ENCODE measurements around the gene LRRC23. TPM values are rescaled to one million over a fixed set of nuclear protein-coding genes. Genes with fewer than 3 reads are reported as not detected.

Gene LRRC23
- total RNA-seq, 1 experiment from 2014 or later, result 5.4 TPM

DNA sequence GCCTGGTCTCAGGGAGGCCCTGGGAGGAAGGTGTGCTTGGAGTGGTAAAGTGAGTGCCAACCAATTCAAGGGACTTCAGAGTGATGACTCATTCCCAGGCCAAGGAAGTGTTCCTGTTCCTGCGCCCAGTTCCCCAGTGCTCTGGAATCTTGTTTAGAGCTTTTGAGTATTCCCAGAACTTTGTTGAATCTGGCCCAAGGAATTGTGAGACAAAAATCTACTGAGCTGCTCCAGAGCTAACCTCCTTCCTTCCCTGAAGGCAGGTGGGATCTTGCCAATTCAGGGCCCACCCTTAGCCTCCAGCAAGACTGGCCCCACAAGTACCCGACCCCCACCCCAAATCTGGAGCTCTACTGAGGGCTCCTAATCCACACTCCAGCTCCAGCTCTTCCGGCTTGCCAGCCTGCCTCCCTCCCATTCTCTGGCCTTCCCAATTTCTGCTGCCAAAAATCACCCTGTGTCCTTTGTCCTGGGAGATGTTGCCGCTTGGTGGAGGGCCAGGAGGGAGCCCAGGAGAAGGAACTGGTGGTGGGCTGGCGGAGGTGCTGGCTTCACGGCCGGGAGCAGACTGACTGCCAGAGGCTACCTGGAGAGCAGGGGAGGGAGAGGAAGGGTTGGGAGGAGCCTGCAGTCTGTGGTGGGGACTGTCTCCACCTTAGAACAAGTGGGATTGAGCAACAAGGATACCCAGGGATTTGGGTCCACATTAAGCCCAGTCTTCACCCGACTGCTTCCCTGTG, 21.1 kb downstream of the LRRC23 start:
- peak; percentile 90 for DNase-seq (ENCODE audit: low read depth)

DNA sequence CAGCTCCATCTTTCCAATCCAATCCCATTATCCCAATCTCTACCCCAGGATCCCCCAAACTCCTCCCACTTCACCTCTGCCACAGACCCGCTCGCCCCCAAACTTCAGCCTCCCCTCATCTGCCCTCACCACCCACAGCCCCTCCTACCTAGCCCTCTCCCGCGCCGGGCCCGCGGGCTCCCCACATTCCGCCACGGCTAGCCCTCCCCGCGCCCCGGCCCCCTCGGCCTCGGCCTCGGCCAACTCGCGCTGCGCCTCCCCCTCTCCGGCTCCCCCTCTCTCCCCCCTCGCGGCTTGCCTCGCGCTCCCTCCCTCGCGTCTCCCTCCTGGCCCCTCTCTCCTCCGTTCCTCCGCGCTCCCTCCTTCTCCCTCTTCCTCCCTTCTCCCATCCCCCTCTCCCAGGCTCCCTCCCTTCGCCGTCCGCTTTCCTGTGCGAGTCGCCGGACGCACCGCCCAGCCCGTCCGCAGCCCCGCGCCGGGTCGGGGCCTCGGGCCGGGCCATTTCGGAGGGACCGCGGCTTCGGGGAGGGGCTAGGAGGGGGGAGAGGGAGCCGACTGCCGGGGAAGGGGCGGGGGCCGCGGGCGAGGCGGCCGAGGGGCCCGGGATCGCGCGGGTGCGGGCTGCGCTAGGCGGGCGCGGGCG, 22.9 kb downstream of the LRRC23 start, which contains the start of gene ATN1:
TSS of gene ATN1 (plus strand) at position 581 of the 643 bp plus-strand sequence. CDS start 6,043 bp downstream, outside the sequence.
- DNase-seq (ENCODE audit: low read depth), result peak; percentile 77

DNA sequence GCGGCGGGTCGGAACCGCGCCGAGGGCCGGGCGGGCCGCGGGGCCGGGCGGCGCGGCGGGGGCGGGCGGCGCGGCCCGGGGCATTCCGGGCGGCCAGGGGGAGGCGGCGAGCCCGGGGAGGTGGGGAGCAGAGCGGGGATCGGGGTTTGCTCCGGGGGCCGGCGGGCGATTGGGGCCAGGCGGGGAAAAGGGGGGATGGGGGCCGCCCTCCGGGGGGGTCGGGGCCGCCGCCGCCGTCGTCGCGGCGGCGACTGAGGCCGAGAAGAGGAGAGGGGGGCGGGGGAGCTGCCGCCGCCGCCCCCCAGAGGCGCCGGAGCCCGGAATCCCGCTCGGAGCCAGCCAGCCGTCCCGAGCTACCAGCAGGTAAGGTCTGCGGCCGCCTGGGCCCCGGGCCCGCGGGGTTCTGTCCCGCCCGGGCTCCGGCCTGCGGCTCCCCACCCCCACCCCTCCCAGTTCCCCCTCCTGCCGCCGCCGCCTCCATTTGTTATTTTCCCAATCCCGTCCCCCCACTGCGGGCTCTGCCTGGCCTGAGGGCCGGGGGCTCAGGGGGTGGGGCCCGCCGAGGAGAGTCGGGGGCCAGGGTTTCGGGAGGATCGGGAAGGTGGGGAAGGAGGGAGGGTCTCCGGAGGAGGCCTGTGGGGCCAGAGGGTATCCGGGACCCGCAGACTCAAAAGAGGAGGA, 23.5 kb downstream of the LRRC23 start:
- DNase-seq (ENCODE audit: low read depth), result no peak

DNA sequence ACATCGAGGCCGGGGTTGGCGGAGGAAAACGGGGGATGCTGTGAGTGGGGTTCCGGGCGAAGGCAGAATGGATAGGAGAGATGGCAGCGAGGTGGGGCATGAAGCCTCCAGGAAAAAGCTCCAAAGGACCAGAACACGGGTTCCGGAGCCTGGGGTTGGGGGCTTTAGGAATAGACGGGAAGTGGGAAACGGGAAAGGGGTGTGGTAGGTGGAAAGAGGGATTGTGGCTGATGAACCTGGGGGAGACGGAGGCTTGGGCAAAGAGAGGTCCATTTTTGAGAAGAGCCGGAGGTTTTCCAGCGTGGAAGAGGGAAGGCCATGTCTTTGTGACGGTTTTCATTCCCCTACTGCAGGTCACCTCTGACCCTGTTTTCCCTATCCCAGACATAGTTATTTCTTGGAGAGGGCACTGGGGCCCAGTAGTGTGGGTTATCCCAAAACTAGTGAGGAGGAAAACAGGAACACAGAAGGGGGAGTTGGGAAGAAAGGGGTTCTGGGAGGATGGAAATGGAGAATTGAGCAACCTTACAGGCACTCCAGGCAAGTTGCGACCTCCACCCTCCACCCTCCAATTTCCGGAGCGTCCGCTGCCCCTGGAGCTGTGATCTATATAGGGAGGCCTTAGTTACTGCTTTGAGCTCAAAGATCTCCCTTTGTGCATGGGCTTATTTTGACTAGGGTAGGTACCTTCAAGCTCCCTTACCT, 24.2 kb downstream of the LRRC23 start:
- DNase-seq (ENCODE audit: low read depth), result no peak

DNA sequence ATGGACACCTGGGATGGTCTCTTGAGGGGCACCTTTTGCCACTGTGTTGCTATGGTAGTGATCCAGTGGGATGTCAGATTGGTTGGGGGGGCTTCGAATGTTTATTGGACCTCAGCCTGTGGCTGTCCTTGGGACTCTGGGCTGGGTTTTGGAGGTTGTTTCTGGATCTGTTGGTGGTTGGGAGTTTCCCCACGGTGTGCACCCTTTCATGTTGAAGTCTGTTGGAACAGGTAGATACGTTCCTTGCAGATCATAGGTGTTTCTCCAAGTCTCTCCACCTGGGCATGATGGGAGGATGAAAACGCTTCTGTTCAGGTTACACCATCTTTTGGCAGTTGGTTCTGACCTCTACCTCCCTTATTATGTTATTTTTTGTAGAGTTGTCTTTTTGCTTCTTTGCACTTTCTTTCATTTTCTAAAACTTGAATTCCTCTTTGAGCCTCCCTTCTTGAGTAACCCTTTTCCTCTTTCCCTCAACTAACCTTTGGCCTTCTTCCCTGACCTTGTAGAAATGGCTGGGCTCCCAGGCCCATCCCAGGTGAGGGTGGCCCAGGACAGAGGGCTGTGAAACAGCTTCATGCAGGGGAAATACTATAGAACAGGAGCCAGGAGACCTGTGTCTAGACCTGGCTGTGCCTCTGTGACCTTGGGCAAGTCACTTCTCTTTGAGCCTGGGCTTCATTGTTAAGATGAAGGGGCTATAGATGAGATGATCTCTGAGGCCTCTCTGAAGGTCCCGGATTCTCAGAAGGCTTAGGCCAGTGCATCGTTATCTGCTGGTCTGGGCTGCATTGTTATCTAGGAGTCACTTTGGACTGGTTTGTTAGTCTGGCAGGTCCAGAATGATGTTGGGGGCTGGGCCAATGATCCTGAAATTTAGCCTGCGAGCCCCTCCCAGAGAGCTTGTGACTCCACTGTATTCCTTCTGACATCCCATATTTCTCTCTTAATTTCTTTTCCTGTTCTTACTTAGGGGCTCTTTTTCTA, 25.1 kb downstream of the LRRC23 start:
- DNase-seq (ENCODE audit: low read depth), result no peak

DNA sequence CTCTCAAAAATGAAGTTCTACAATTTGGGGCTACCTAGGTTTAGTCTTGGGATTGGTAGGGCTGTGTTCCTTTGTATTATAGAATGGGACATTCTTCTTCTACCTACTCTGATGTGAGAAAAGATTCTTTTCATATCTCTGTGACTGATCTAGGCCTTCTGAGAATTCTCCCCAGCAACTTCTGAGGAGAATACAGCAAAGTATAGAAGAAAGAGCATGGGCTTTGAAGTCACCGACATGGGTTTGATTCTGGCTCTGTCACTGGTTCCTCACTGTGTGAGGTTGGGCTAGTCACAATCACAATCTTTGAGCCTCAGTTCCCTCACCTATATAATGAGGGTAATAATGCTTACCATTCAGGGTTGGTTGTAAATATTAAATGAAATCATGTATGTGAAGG, 28.1 kb downstream of the LRRC23 start:
- no peak for DNase-seq (ENCODE audit: low read depth)

DNA sequence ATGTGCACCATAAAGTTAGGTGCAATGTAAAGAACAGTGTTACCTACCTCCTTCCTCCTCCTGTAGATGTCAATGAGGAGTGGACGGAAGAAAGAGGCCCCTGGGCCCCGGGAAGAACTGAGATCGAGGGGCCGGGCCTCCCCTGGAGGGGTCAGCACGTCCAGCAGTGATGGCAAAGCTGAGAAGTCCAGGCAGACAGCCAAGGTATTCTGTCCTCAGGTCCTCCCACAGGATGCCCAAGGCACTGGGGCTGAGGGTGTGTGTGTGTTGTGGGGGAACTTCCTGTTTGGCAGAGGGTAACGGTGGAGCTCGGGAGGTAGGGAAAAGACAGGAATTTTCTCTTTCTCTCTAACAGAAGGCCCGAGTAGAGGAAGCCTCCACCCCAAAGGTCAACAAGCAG, 29.5 kb downstream of the LRRC23 start:
- DNase-seq (ENCODE audit: low read depth), result no peak

DNA sequence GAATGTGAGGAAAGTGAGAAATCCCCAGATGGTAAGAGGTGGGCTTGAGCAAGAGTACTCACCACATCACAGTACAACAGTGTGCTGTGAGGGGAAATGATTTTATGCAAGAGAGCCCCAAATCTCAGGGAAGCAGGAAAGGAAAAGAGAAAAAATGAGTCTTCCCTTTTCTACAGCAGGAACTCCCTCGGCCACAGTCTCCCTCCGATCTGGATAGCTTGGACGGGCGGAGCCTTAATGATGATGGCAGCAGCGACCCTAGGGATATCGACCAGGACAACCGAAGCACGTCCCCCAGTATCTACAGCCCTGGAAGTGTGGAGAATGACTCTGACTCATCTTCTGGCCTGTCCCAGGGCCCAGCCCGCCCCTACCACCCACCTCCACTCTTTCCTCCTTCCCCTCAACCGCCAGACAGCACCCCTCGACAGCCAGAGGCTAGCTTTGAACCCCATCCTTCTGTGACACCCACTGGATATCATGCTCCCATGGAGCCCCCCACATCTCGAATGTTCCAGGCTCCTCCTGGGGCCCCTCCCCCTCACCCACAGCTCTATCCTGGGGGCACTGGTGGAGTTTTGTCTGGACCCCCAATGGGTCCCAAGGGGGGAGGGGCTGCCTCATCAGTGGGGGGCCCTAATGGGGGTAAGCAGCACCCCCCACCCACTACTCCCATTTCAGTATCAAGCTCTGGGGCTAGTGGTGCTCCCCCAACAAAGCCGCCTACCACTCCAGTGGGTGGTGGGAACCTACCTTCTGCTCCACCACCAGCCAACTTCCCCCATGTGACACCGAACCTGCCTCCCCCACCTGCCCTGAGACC, 31.0 kb downstream of the LRRC23 start:
- no peak for DNase-seq (ENCODE audit: low read depth)

DNA sequence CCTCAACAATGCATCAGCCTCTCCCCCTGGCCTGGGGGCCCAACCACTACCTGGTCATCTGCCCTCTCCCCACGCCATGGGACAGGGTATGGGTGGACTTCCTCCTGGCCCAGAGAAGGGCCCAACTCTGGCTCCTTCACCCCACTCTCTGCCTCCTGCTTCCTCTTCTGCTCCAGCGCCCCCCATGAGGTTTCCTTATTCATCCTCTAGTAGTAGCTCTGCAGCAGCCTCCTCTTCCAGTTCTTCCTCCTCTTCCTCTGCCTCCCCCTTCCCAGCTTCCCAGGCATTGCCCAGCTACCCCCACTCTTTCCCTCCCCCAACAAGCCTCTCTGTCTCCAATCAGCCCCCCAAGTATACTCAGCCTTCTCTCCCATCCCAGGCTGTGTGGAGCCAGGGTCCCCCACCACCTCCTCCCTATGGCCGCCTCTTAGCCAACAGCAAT, 31.6 kb downstream of the LRRC23 start:
- no peak for DNase-seq (ENCODE audit: low read depth)

DNA sequence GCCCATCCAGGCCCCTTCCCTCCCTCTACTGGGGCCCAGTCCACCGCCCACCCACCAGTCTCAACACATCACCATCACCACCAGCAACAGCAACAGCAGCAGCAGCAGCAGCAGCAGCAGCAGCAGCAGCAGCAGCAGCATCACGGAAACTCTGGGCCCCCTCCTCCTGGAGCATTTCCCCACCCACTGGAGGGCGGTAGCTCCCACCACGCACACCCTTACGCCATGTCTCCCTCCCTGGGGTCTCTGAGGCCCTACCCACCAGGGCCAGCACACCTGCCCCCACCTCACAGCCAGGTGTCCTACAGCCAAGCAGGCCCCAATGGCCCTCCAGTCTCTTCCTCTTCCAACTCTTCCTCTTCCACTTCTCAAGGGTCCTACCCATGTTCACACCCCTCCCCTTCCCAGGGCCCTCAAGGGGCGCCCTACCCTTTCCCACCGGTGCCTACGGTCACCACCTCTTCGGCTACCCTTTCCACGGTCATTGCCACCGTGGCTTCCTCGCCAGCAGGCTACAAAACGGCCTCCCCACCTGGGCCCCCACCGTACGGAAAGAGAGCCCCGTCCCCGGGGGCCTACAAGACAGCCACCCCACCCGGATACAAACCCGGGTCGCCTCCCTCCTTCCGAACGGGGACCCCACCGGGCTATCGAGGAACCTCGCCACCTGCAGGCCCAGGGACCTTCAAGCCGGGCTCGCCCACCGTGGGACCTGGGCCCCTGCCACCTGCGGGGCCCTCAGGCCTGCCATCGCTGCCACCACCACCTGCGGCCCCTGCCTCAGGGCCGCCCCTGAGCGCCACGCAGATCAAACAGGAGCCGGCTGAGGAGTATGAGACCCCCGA, 32.2 kb downstream of the LRRC23 start:
- DNase-seq (ENCODE audit: low read depth), result no peak

DNA sequence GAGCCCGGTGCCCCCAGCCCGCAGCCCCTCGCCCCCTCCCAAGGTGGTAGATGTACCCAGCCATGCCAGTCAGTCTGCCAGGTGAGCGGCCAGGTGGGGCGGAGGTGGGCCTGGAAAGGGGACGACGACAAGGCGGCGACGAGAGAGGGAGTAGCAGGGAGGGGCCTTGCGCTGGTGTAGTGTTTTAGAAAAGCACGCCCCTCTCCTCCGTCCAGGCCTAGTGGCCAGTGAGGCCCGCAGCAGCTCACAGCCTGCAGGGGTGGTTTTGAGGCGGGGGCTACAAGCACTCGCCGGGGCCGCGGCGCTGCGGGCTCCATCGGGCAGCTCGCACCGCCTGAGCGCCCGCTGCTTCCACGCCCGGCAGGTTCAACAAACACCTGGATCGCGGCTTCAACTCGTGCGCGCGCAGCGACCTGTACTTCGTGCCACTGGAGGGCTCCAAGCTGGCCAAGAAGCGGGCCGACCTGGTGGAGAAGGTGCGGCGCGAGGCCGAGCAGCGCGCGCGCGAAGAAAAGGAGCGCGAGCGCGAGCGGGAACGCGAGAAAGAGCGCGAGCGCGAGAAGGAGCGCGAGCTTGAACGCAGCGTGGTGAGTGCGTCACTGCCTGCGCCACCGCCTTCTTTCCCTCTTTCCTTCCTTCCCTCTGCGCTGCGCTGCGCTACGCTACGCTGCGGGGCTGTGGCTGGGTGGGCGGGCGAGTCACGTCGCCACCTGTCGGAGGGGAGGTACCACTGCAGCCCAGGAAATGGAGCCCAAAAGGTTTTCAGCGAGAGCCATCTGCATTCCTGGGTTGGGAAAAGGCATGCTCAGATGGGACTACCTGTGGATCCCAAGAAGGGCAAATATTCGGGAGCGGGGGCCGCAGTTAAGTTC, 33.1 kb downstream of the LRRC23 start:
- DNase-seq (ENCODE audit: low read depth), result peak; percentile 91

DNA sequence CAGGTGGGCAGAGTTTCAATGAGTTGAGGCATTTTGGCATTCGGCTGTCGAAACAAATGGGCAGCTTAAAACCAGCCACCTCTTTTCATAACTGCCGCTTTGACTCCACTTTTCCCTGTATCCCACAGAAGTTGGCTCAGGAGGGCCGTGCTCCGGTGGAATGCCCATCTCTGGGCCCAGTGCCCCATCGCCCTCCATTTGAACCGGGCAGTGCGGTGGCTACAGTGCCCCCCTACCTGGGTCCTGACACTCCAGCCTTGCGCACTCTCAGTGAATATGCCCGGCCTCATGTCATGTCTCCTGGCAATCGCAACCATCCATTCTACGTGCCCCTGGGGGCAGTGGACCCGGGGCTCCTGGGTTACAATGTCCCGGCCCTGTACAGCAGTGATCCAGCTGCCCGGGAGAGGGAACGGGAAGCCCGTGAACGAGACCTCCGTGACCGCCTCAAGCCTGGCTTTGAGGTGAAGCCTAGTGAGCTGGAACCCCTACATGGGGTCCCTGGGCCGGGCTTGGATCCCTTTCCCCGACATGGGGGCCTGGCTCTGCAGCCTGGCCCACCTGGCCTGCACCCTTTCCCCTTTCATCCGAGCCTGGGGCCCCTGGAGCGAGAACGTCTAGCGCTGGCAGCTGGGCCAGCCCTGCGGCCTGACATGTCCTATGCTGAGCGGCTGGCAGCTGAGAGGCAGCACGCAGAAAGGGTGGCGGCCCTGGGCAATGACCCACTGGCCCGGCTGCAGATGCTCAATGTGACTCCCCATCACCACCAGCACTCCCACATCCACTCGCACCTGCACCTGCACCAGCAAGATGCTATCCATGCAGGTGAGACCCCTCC, 34.0 kb downstream of the LRRC23 start:
- DNase-seq (ENCODE audit: low read depth), result no peak

DNA sequence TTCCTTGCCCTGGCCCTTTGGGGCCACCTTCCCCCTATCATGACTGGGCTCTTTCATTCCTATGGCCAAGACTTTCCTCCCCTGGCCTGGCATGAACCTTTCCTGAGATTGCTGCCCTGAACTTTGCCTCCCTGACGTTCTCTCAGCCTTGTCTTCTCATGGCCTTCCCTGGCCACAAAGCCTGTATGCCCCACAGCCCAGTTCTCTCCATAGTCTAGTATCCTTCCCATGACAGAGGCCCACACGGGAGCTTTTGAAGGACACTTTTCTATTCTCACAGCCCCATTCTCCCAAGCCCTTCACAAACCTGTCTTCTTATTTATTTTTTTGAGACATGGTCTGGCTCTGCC, 34.5 kb downstream of the LRRC23 start:
- no peak for DNase-seq (ENCODE audit: low read depth)

DNA sequence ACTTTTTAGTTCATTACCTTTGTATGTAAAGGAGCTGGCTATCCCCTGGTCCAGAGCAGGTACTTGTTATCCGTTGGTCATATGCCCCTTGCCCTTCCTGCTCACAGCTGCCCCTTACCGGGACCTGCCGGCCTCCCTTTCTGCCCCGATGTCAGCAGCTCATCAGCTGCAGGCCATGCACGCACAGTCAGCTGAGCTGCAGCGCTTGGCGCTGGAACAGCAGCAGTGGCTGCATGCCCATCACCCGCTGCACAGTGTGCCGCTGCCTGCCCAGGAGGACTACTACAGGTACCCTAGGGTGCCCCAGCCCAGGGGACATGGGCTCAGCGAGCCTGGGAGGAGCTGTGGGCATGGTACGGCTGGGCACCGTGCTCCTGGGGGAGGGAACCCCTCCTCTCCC, 36.6 kb downstream of the LRRC23 start:
- no peak for DNase-seq (ENCODE audit: low read depth)

DNA sequence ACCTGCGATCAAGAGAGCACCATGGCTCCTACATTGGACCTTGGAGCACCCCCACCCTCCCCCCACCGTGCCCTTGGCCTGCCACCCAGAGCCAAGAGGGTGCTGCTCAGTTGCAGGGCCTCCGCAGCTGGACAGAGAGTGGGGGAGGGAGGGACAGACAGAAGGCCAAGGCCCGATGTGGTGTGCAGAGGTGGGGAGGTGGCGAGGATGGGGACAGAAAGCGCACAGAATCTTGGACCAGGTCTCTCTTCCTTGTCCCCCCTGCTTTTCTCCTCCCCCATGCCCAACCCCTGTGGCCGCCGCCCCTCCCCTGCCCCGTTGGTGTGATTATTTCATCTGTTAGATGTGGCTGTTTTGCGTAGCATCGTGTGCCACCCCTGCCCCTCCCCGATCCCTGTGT, 37.2 kb downstream of the LRRC23 start:
- DNase-seq (ENCODE audit: low read depth), result no peak

DNA sequence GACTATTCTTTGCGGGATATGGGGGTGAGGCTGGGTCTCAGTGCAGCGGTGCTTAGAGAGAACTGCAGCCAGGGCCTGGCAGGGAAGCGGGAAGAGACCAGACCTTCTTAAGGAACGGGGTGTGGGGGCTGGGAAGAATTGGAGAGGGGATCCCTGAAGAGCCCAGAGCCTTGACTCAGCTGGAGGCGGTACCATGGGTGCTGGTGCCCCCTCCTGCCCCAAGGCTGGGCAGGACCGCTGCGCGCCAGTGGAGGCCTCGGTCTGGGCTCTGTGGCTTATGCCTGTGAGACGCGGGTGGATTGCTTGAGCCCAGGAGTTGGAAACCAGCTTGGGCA, 37.7 kb downstream of the LRRC23 start:
- DNase-seq (ENCODE audit: low read depth), result no peak

DNA sequence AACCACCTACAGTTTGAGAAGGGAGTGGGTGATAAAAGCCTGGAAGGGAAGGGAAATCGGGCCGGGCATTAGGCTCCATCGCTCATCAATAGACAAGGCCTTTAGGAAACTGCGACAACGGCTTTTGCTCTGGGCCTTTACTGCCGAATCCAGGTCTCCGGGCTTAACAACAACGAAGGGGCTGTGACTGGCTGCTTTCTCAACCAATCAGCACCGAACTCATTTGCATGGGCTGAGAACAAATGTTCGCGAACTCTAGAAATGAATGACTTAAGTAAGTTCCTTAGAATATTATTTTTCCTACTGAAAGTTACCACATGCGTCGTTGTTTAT, 38.7 kb downstream of the LRRC23 start:
- DNase-seq (ENCODE audit: low read depth), result peak; percentile 90
